NB4 (cell line): ENCODE data around the gene SRRT.

Experiments used
- CTCF ChIP-seq: IDR thresholded peaks from one replicate; pipeline ENCODE4 v1.5.1; 2012; ENCODE audit warnings: low read depth, low read length
- POLR2A ChIP-seq: IDR thresholded peaks from 2 replicates; pipeline ENCODE4 v1.6.1; 2011; ENCODE audit warnings: mild to moderate bottlenecking; ENCODE audit not compliant: insufficient read length; ENCODE audit errors: extremely low read depth

GRCh38 chr7:100897772-100898454 lies 23.0 kb downstream of the SRRT start:
- no peak for TF ChIP-seq CTCF
- TF ChIP-seq POLR2A = no peak
